GM12878 (cell line): ENCODE data around the gene IFRD2. TPM values are rescaled to one million over a fixed set of nuclear protein-coding genes. Genes with fewer than 3 reads are reported as not detected.

Experiments used
- ATAC-seq: fragments of 200-7000 bp; cut with Tn5 transposase; 3 replicates; pipeline ENCODE4 v1.9.1; 2020; ENCODE audit warnings: mild to moderate bottlenecking, moderate library complexity
- BruUV-seq: library from RNA; stranded (reverse); fragments of 400-500 nt; replicated peaks from 2 replicates; lab custom pipeline; 2021; lab: Mats Ljungman, UMichigan
- CTCF ChIA-PET: fragments of 300-600 bp; sonication (Branson Sonifier 250); formaldehyde crosslinking; extraction: SDS; loops from one replicate; lab custom pipeline; 2021; ENCODE audit warnings: inconsistent platforms; lab: Yijun Ruan, JAX
- POLR2A ChIA-PET: fragments of 350-600 bp; formaldehyde crosslinking; extraction: SDS; loops from one replicate; lab custom pipeline; 2021; ENCODE audit warnings: inconsistent platforms; lab: Charles Lee
- RAD21 ChIA-PET: fragments of 300-600 bp; sonication (Branson Sonifier 250); formaldehyde crosslinking; loops from one replicate; lab custom pipeline; 2023; ENCODE audit warnings: antibody characterized with exemption; ENCODE audit not compliant: unreplicated experiment; lab: Charles Lee
- SMC1A ChIA-PET: fragments of 300-600 bp; sonication (Branson Sonifier 250); formaldehyde crosslinking; loops from one replicate; lab custom pipeline; 2023; ENCODE audit not compliant: unreplicated experiment, uncharacterized antibody; lab: Charles Lee
- DNase-seq: peaks from one replicate; pipeline ENCODE4 v3.0.0-alpha.2; 2011; ENCODE audit warnings: low read depth, low spot score
- FAIRE-seq: peaks from 3 replicates; lab custom pipeline; 2011; peaks lifted over from hg19 to GRCh38; lab: Jason Lieb, UNC
- H2AFZ ChIP-seq: 2 replicates; pipeline ENCODE4 v1.6.0; 2011; ENCODE audit warnings: low read depth, low read length, control low read depth; ENCODE audit not compliant: control insufficient read depth
- H3K27ac ChIP-seq: 2 replicates; pipeline ENCODE4 v1.5.1; 2011; ENCODE audit warnings: control low read depth; ENCODE audit not compliant: control insufficient read depth, insufficient read depth
- H3K27me3 ChIP-seq, 2 experiments: replicated peaks in 1 of 2; 2 replicates each; pipeline versions ENCODE4 v1.6.0 to v1.6.1; 2011; ENCODE audit warnings: low read length in 1 of 2; ENCODE audit not compliant: control insufficient read depth in 2 of 2, insufficient read depth in 2 of 2
- H3K36me3 ChIP-seq, 2 experiments: 2 replicates each; pipeline ENCODE4 v1.5.1; 2011; ENCODE audit warnings: low read length in 1 of 2; ENCODE audit not compliant: control insufficient read depth in 2 of 2, insufficient read depth in 2 of 2
- H3K4me1 ChIP-seq: 2 replicates; pipeline ENCODE4 v1.6.1; 2011; ENCODE audit warnings: mild to moderate bottlenecking, low read length, moderate library complexity, mixed read lengths; ENCODE audit not compliant: control insufficient read depth, insufficient read depth
- H3K4me2 ChIP-seq: 2 replicates; pipeline ENCODE4 v1.6.0; 2011; ENCODE audit warnings: control low read depth; ENCODE audit not compliant: control insufficient read depth, insufficient read depth
- H3K4me3 ChIP-seq: fragments of 200-600 bp; sonication (generic); 2 replicates; pipeline ENCODE4 v1.5.1; 2016
- H3K79me2 ChIP-seq: 2 replicates; pipeline ENCODE4 v1.6.0; 2011; ENCODE audit warnings: low read length; ENCODE audit not compliant: control insufficient read depth, insufficient read depth
- H3K9ac ChIP-seq: 2 replicates; pipeline ENCODE4 v1.8.0; 2011; ENCODE audit warnings: low read length, control low read depth, mixed read lengths; ENCODE audit not compliant: control insufficient read depth, insufficient read depth
- H3K9me3 ChIP-seq: replicated peaks from 3 replicates; pipeline ENCODE4 v1.5.1; 2011; ENCODE audit warnings: mild to moderate bottlenecking, low read length; ENCODE audit not compliant: control insufficient read depth, insufficient read depth
- H4K20me1 ChIP-seq: 2 replicates; pipeline ENCODE4 v1.6.0; 2011; ENCODE audit not compliant: control insufficient read depth, insufficient read depth
- FOXM1 ChIP-seq: IDR thresholded peaks from 2 replicates; pipeline ENCODE4 v1.6.1; 2012; ENCODE audit warnings: low read depth, mild to moderate bottlenecking, inconsistent platforms, low read length, moderate library complexity
- HDGF ChIP-seq: fragments of 450-650 bp; IDR thresholded peaks from 2 replicates; pipeline ENCODE4 v1.6.1; 2016; ENCODE audit warnings: antibody characterized with exemption
- MAX ChIP-seq: IDR thresholded peaks from 2 replicates; pipeline ENCODE4 v1.6.1; 2012; ENCODE audit warnings: low read depth, low read length, improper control_type of control experiment
- PAX8 ChIP-seq: fragments of 450-650 bp; IDR thresholded peaks from 2 replicates; pipeline ENCODE4 v1.6.1; 2017; ENCODE audit warnings: mild to moderate bottlenecking, moderate library complexity
- POLR2AphosphoS5 ChIP-seq: IDR thresholded peaks from 2 replicates; pipeline ENCODE4 v1.6.1; 2011; ENCODE audit warnings: mild to moderate bottlenecking, low read length, inconsistent platforms
- WGBS: methylation state at CpG from one replicate; pipeline ENCODE4 v1.1.6; 2016; ENCODE audit warnings: low lambda C conversion rate; ENCODE audit not compliant: insufficient replicate concordance, insufficient coverage; ENCODE audit errors: missing lambda C conversion rate; 5-methylcytosine and 5-hydroxymethylcytosine counted together
- in situ Hi-C: fragments of 300-500 bp; cut with MboI; formaldehyde crosslinking; loops from 9 replicates; pipeline ENCODE4 v1.14.3; 2018; ENCODE audit warnings: mixed read lengths
- intact Hi-C: fragments of 100-400 bp; cut with micrococcal nuclease; formaldehyde crosslinking; loops from one replicate; pipeline ENCODE4 v1.14.2; 2022; ENCODE audit not compliant: unreplicated experiment
- polyA plus RNA-seq, 11 experiments: library from polyadenylated mRNA; depleted of rRNA in 4 of 11; unstranded in 6 of 11; stranded (reverse) in 5 of 11; fragments of >200 nt; fragmentation: Nextera tagmentation in 4 of 11; fragmentation: Illumina TruSeq in 1 of 11; extraction: Ambion mirVana in 4 of 11; extraction: Trizol in 1 of 11; gene quantifications; 1 replicate in 1 of 11; 2 replicates in 10 of 11; pipeline versions ENCODE4 v1.2.1 to v1.2.3, GENCODE V29; 2011 to 2016; ENCODE audit warnings: inconsistent platforms in 2 of 11, missing spikeins in 2 of 11, low read depth in 1 of 11
- total RNA-seq, 4 experiments: library from RNA; depleted of rRNA in 3 of 4; stranded (reverse); fragments of >200 nt in 3 of 4; fragmentation: Illumina TruSeq in 1 of 4; extraction: Trizol in 1 of 4; gene quantifications; 2 replicates each; pipeline versions ENCODE4 v1.2.1 to v1.2.3, GENCODE V29; 2013 to 2021

The IFRD2 gene
- total and polyA plus RNA-seq, 10 of the 15 experiments (the other 5 are each of a cell fraction or from before 2014, with no cell fraction given) = 19.1 to 153 (median 80.3) TPM

- Histone ChIP-seq H2AFZ (no peak overlapping the region), H3K36me3 (peaks cover 15 to 28% of the 10 kb centered on the region in 2 experiments; a peak in 3 of 4 replicates), H3K4me2 (peak overlapping the region; percentile 52), H4K20me1 (no peaks in the 10 kb centered on the region), H3K27me3 (no peaks in the 10 kb centered on the region), H3K9ac (no peak overlapping the region; the same call in 1 of the 2 replicates), H3K79me2 (no peaks in the 10 kb centered on the region), H3K4me1 (peaks cover 14% of the 10 kb centered on the region), H3K4me3 (no peak overlapping the region; the same call in 1 of the 2 replicates), H3K27ac (no peak overlapping the region), H3K9me3 (peaks cover 13% of the 10 kb centered on the region; the same call in 1 of the 3 replicates)
- CTCF ChIA-PET = interaction anchor here (1.0 to 7.9 kb wide), 9 partner anchors 8 to 65 kb away, joined by 3 to 44 read pairs (median 7); partner anchors contain the start of genes GNAI2, HYAL3, NAA80 and SEMA3B
- SMC1A ChIA-PET = interaction anchor here (1.1 to 2.9 kb wide), 3 partner anchors 13 to 15 kb away, joined by 3 to 10 read pairs (median 5); no protein-coding TSS in a partner anchor
- peak; percentile 36 for ATAC-seq
- in situ Hi-C loops = no loop called here
- FAIRE-seq = no peak
- RAD21 ChIA-PET = interaction anchor here (0.7 to 2.2 kb wide), 8 partner anchors 12 to 65 kb away, joined by 3 to 18 read pairs (median 6); no protein-coding TSS in a partner anchor
- POLR2A ChIA-PET = interaction anchor here (0.6 to 1.9 kb wide), 7 partner anchors 11 to 505 kb away, joined by 3 to 7 read pairs (median 4); partner anchors contain the start of genes GNAI2 and LSMEM2
- TF ChIP-seq HDGF (peak; percentile 32; the same call in 1 of the 2 replicates), PAX8 (no peak), FOXM1 (0 out of 2 replicates have a peak, but pooled peaks have one; percentile 6), POLR2AphosphoS5 (no peak; the same call in 1 of the 2 replicates), MAX (0 out of 2 replicates have a peak, but pooled peaks have one; percentile 6)
- intact Hi-C loops = no loop called here
- no peak for DNase-seq
- BruUV-seq = no TSS peak
- 57% methylated on average over 18 of the region's 18 CpGs for WGBS
These were observed 32.7 kb downstream of the IFRD2 start for GRCh38 chr3:50259432-50260026.
